Measurements from ENCODE around the gene CTBP2. TPM values are rescaled to one million over a fixed set of nuclear protein-coding genes. Genes with fewer than 3 reads are reported as not detected.

The CTBP2 gene
- total RNA-seq, 1 donor from 2014 or later = 112 TPM

DNA sequence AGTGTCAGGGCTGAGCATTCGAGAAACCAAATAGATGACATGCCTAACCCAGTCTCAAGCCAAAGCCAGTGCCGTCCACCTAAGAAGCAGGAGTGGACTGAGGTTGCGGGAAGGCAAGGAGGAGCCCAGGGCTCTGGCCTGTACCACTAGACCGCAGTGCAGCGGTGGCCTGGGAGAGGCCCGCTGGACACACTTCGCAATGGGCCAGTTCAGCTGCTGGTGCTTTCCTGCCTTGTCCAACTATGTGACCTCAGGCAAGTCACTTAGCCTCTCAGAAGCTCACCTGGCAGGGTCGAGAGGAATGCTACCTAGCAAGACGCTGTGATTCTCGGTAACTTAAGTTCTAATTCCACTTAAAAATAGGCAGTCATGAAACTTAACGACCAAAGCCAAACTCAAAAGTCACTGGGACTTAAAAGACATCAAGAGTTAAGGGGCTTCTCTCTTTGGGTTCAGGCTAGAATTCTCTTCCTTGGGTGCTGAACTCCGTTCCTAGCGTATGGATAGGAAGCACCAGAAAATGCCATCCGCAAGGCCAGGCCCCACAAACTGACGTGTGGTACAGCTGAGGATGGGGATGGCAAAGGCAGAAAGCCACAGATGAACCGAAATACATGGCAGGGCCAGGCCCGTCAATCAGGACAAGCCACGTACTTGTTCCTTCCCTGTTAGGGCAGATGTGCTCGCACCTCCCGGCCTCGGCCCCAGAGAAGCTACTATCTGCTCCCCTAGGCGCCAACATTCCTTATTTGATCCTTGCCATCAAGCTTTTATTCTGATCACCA is 34.2 kb downstream of the CTBP2 start:
- no peak for DNase-seq

- DNase-seq = no peak
Measured at GRCh38 chr10:125124907-125125306, 35.5 kb downstream of the CTBP2 start.

DNA sequence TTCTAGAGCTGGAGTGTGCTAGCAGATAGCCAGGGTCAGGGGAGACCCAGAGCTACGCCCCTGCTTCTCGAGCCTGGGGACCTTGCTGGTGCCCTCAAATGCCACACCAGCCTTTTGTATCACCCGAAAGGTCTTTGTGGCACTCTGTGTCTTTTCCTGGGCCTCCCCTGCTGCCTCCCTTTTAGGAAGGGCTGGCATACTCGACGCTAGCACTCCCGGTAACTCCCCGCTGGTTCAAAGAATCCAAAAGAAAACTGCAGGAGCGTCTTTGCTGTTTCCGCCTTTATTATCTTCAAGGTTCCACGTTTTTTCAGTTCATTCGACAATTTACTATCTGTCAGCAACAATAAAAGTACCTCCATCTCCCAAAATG is 36.3 kb downstream of the CTBP2 start:
- DNase-seq = no peak

DNA sequence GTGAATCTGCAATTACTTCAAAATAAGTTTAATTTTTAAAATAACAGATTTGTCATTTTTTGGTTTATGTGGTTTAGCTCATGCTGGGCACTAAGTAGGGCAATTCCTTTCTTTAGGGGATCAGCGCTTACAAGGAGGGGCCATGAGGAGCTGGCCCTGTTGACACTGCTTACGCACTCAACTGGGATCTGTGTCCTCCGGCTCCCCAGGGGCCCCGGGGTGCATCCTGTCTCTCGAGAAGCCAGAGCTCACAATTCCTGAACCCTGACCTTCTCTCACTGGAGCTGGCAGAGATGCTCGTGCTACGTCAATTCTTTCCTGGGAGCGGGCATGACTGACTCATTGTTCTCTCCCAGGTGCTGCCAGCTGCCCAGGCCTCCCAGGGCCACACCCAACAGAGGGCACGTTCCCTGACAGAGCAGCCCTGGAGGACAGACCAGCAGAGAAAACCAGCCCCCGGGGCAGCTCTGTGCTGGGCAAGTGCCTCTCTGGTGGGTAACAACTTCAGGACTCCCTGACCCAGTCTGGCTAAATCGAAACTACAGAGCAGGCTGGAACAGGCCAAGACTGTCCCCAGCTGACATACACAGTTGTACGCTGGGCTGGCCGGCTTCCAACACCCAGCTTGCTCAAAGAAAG is 36.8 kb downstream of the CTBP2 start:
- DNase-seq = peak; percentile 38

GRCh38 chr10:125122566-125122965 is 37.8 kb downstream of the CTBP2 start:
- DNase-seq = no peak

- DNase-seq = no peak
Measured at GRCh38 chr10:125121003-125121402, 39.4 kb downstream of the CTBP2 start.

GRCh38 chr10:125120053-125120710 is 40.2 kb downstream of the CTBP2 start:
- DNase-seq = no peak

- no peak for DNase-seq
Measured at GRCh38 chr10:125118701-125119100, 41.7 kb downstream of the CTBP2 start.

GRCh38 chr10:125118011-125118611 is 42.3 kb downstream of the CTBP2 start:
- DNase-seq = peak; percentile 36

GRCh38 chr10:125116652-125117310 is 43.6 kb downstream of the CTBP2 start:
- no peak for DNase-seq

- DNase-seq = no peak
Measured at GRCh38 chr10:125116041-125116649, 44.2 kb downstream of the CTBP2 start.

DNA sequence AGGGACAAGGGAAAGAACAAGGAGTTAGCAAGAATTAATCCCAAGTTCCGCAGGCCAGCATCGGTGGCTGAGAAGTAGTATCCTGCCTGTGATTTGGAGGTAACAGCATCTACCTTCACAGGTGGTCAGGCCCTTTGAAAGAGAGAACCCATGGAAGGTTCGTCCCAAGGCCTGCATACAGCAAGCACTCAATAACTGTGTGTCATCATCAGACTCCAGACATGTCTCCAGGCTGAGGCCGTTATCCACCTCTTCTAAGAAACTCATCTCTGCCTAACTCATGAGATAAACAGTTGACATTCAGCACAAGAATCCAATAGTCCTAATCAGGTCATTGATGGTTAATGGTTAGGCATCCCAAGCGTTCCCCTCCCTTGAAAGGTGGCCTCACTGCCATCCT is 45.0 kb downstream of the CTBP2 start:
- no peak for DNase-seq

- DNase-seq = no peak
Measured at GRCh38 chr10:125114761-125115391, 45.5 kb downstream of the CTBP2 start.

DNA sequence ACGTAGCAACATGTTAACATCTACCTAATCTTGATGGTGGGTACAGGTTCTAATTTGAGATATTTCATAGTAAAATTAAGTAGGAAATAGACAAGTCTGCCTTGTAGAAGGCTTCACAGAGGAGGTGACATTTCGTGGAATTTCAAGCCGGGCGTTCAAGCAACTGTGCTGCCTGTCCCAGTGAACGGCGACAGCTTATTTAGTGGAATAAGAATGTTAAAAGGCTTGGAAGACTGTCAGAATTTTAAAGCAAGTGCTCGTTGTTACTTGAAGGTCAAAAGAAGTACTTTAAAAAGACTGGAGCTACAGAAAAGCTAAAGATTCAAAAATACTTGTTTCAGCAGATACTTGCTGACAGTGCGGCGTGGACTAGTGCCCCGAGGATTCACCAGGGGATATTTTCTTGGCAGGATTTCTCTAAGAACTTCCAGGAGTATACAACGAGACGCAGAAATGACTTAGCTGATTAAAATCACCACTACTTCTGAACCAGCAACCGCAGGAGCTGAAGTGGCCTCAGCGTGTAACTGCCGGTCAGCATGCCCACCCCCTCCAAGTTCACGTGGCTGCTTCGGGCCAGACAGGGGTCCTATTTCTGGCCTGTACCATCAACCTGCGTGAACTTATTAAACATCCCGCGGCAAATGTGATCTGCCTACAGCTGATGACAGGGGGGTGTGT is 46.5 kb downstream of the CTBP2 start:
- no peak for DNase-seq

DNA sequence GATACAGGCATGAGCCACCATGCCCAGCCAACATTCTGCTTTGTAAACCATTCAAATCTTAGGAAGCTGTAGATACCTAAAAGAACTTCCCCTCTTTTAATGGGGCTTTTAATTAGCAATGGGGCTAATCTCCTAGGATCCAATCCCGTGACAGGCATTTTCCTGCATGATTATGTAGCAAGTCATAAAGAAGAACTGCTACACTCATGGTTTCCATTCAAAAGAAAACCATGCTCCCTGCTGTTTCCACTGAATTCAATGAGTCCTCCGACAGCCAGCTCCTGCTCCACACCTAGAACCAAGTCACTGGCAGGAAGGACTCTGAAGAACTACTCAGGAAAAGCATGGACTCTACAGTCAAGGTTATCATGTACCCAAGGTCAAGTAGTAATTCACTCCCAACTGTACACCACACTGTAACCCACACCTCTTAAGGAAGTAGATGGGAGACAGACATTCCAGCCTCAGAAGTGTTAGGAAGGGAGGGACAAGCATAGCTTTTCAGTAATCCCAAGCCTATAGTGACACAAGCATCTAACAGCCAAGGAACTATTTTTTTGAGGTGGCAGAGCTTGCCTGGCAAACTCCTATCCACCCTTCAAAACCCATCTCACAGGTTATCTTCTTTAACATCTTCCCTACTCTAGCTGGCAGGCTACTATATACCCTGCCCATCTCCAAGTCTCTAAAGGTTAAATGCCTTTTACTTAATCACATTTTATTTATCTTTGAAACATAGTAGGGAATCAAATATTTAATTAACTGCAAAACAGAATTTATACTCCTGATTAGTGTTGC is 47.5 kb downstream of the CTBP2 start:
- DNase-seq = peak; percentile 11

GRCh38 chr10:125111118-125111727 is 49.1 kb downstream of the CTBP2 start:
- DNase-seq = no peak

GRCh38 chr10:125107965-125108580 is 52.3 kb downstream of the CTBP2 start:
- no peak for DNase-seq

- no peak for DNase-seq
Measured at GRCh38 chr10:125107166-125107949, 53.0 kb downstream of the CTBP2 start.

DNA sequence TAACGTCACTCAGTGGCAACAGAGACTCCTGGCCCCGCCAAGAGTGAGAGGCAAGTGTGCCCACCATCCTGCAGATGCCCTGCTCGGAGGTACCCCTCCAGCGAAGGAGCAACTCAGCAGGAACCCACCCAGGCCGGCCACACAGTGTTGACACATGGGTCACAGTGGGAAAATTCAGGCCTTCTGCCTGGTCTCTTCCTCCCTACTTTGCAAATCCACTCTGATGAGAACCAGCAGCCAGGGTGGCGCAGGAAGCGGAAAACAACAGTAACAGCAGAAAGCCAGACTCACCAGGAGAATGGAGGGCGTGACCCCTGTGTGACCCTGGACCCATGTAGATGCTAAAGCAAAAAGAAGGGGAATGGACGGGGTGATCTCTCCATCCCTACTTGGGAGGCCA is 53.8 kb downstream of the CTBP2 start:
- DNase-seq = no peak

Measured in dermis blood vessel endothelial cell (primary cell).